C4-2B (cell line): ENCODE results near the gene CCDC83.

Source experiments
- CTCF ChIP-seq: fragments of 450-650 bp; conservative IDR thresholded peaks from 2 replicates; pipeline ENCODE4 v1.5.1; 2017; ENCODE audit warnings: mild to moderate bottlenecking
- ZFX ChIP-seq: fragments of 450-650 bp; IDR thresholded peaks from 2 replicates; pipeline ENCODE4 v1.6.1; 2017

DNA sequence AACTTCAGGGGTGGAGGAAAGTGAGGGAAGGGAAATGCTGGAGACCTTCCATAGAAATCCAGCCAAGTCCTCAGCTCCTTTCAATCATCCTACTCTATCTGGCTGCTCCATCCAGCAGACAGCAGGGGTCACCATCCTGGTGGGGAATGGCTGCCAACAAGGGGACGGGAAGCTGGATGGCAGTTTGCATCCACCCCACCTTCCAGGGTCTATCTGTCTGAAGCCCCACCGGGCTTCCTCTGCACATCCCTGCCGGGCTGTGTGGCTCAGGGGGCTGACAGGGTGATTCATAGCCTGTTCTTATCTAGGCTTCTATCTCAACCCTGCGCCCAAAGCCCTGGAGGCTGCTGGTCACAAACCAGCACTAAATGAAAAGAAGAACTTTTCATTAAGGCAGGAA is 45.3 kb upstream of the CCDC83 start:
- TF ChIP-seq CTCF (0 out of 2 replicates have a peak, but pooled peaks have one; percentile 8), ZFX (no peak)
